Ovary (tissue), 3 donors: ENCODE data around the gene EPB41L1.

ENCODE experiments used
- CTCF ChIP-seq, 3 donors: fragments of 450-650 bp in 2 of 3; fragments of 200-600 bp in 1 of 3; IDR thresholded peaks; one replicate each; pipeline versions ENCODE4 v1.5.1 to v1.8.0; 2016 to 2022; ENCODE audit warnings: antibody characterized with exemption in 3 of 3, mild to moderate bottlenecking in 1 of 3
- POLR2A ChIP-seq: fragments of 450-650 bp; IDR thresholded peaks from one replicate; pipeline ENCODE4 v1.6.1; 2017; ENCODE audit warnings: antibody characterized with exemption, mild to moderate bottlenecking, moderate library complexity
- donor health status: DM: no; HTN: no; CAD: no.

- TF ChIP-seq POLR2A = no peak
- no peak for TF ChIP-seq CTCF (IDR thresholded peaks at IDR 0.05)
These were observed 52.1 kb downstream of the EPB41L1 start for GRCh38 chr20:36206641-36207040.
